Transverse colon (tissue), 3 donors: ENCODE data around the gene DDX50.

ENCODE experiments used
- CTCF ChIP-seq, 5 experiments: fragments of 200-600 bp in 3 of 5; fragments of 450-650 bp in 2 of 5; sonication (generic) in 3 of 5; IDR thresholded peaks; 1 replicate in 2 of 5; 2 replicates in 3 of 5; pipeline ENCODE4 v1.5.1; 2016 to 2017; ENCODE audit warnings: antibody characterized with exemption in 5 of 5, inconsistent platforms in 3 of 5, mild to moderate bottlenecking in 2 of 5, moderate library complexity in 1 of 5
- EP300 ChIP-seq: sonication (generic); formaldehyde crosslinking; IDR thresholded peaks from one replicate; pipeline ENCODE4 v1.6.1; 2017; ENCODE audit warnings: antibody characterized with exemption, low read depth

- no peak for TF ChIP-seq EP300
- TF ChIP-seq CTCF (IDR thresholded peaks at IDR 0.05) = no peak
Observed at GRCh38 chr10:68900427-68901104, 549 bp upstream of the DDX50 start.
